HEK293 (cell line): ENCODE data around the gene ZNF787.
A peak's percentile ranks its signal among the peaks of the same experiment; 100 is the strongest.

Experiments
- CTCF ChIA-PET: fragments of 350-600 bp; formaldehyde crosslinking; extraction: SDS; loops from one replicate; lab custom pipeline; 2021; ENCODE audit warnings: antibody characterized with exemption; lab: Yijun Ruan, JAX
- POLR2A ChIA-PET: fragments of 300-600 bp; formaldehyde crosslinking; extraction: SDS; loops from one replicate; lab custom pipeline; 2020; ENCODE audit warnings: antibody characterized with exemption, inconsistent platforms; lab: Yijun Ruan, JAX
- H3K27ac ChIP-seq: fragments of 200-500 bp; sonication (Bioruptor generic); 2 replicates; pipeline ENCODE4 v1.5.1; 2014; ENCODE audit warnings: low read depth, low read length, control low read depth, inconsistent platforms; ENCODE audit errors: extremely low read depth
- H3K36me3 ChIP-seq, 2 experiments: fragments of 200-500 bp in 1 of 2; sonication (Bioruptor generic) in 1 of 2; 1 replicate in 1 of 2; 2 replicates in 1 of 2; pipeline ENCODE4 v1.5.1; 2014 to 2017; ENCODE audit warnings: inconsistent platforms in 2 of 2, low read length in 2 of 2; ENCODE audit not compliant: control insufficient read depth in 2 of 2, insufficient read depth in 1 of 2
- H3K4me1 ChIP-seq: fragments of 200-500 bp; sonication (Bioruptor generic); 2 replicates; pipeline ENCODE4 v1.5.1; 2014; ENCODE audit warnings: mild to moderate bottlenecking, low read length, inconsistent platforms; ENCODE audit not compliant: control insufficient read depth, insufficient read depth
- H3K4me3 ChIP-seq: 2 replicates; pipeline ENCODE4 v1.5.1; 2011; ENCODE audit warnings: low read depth, mild to moderate bottlenecking, control low read depth, low read length, moderate library complexity
- H3K9me3 ChIP-seq: fragments of 200-500 bp; sonication (Bioruptor generic); 2 replicates; pipeline ENCODE4 v1.5.1; 2014; ENCODE audit warnings: low read depth, low read length, inconsistent platforms; ENCODE audit not compliant: control insufficient read depth, insufficient read depth
- CTCF ChIP-seq: fragments of 450-650 bp; formaldehyde crosslinking; IDR thresholded peaks from 2 replicates; pipeline ENCODE4 v1.5.1; 2016; ENCODE audit warnings: missing biosample characterization, missing genetic modification characterization
- KLF16 ChIP-seq: fragments of 450-650 bp; formaldehyde crosslinking; IDR thresholded peaks from 2 replicates; pipeline ENCODE4 v1.5.1; 2017; ENCODE audit warnings: missing biosample characterization, missing genetic modification characterization
- PRDM2 ChIP-seq: fragments of 450-650 bp; formaldehyde crosslinking; IDR thresholded peaks from 2 replicates; pipeline ENCODE4 v1.5.1; 2016; ENCODE audit warnings: missing biosample characterization, missing genetic modification characterization, borderline replicate concordance
- SP2 ChIP-seq: fragments of 450-650 bp; formaldehyde crosslinking; IDR thresholded peaks from 2 replicates; pipeline ENCODE4 v1.5.1; 2016; ENCODE audit warnings: missing biosample characterization, missing genetic modification characterization
- SP7 ChIP-seq: fragments of 450-650 bp; formaldehyde crosslinking; IDR thresholded peaks from 2 replicates; pipeline ENCODE4 v1.5.1; 2016; ENCODE audit warnings: missing biosample characterization, missing genetic modification characterization
- ZFHX2 ChIP-seq: fragments of 450-650 bp; formaldehyde crosslinking; conservative IDR thresholded peaks from 2 replicates; pipeline ENCODE4 v1.5.1; 2016; ENCODE audit warnings: missing biosample characterization, missing genetic modification characterization
- ZFP69B ChIP-seq: fragments of 450-650 bp; formaldehyde crosslinking; IDR thresholded peaks from 2 replicates; pipeline ENCODE4 v1.5.1; 2016; ENCODE audit warnings: missing biosample characterization, missing genetic modification characterization
- ZNF114 ChIP-seq: fragments of 450-650 bp; formaldehyde crosslinking; IDR thresholded peaks from 2 replicates; pipeline ENCODE4 v1.5.0; 2017; ENCODE audit warnings: missing biosample characterization, missing genetic modification characterization
- ZNF2 ChIP-seq: fragments of 450-650 bp; formaldehyde crosslinking; IDR thresholded peaks from 2 replicates; pipeline ENCODE4 v1.5.1; 2016; ENCODE audit warnings: missing biosample characterization, missing genetic modification characterization
- ZNF221 ChIP-seq: fragments of 450-650 bp; formaldehyde crosslinking; IDR thresholded peaks from 2 replicates; pipeline ENCODE4 v1.5.1; 2017; ENCODE audit warnings: missing biosample characterization, missing genetic modification characterization, borderline replicate concordance
- ZNF23 ChIP-seq: fragments of 450-650 bp; formaldehyde crosslinking; IDR thresholded peaks from 2 replicates; pipeline ENCODE4 v1.5.1; 2016; ENCODE audit warnings: missing biosample characterization, missing genetic modification characterization, borderline replicate concordance
- ZNF302 ChIP-seq: fragments of 450-650 bp; formaldehyde crosslinking; IDR thresholded peaks from 2 replicates; pipeline ENCODE4 v1.5.1; 2016; ENCODE audit warnings: missing biosample characterization, missing genetic modification characterization, low read depth
- ZNF366 ChIP-seq: fragments of 450-650 bp; formaldehyde crosslinking; conservative IDR thresholded peaks from 2 replicates; pipeline ENCODE4 v1.5.1; 2016; ENCODE audit warnings: missing biosample characterization, missing genetic modification characterization
- ZNF529 ChIP-seq: fragments of 450-650 bp; formaldehyde crosslinking; IDR thresholded peaks from 2 replicates; pipeline ENCODE4 v1.5.1; 2017; ENCODE audit warnings: missing genetic modification characterization, missing biosample characterization; ENCODE audit not compliant: insufficient replicate concordance
- ZNF629 ChIP-seq: fragments of 450-650 bp; formaldehyde crosslinking; IDR thresholded peaks from 2 replicates; pipeline ENCODE4 v1.5.1; 2017; ENCODE audit warnings: missing biosample characterization, missing genetic modification characterization
- ZNF654 ChIP-seq: fragments of 450-650 bp; formaldehyde crosslinking; IDR thresholded peaks from 2 replicates; pipeline ENCODE4 v1.5.1; 2016; ENCODE audit warnings: low read depth, missing biosample characterization, missing genetic modification characterization
- ZNF837 ChIP-seq: fragments of 450-650 bp; formaldehyde crosslinking; IDR thresholded peaks from 2 replicates; pipeline ENCODE4 v1.5.1; 2016; ENCODE audit warnings: missing biosample characterization, missing genetic modification characterization
- TF ChIP-seq, protein P1 (sequence below): fragments of 450-650 bp; formaldehyde crosslinking; IDR thresholded peaks from 2 replicates; pipeline ENCODE4 v1.5.1; 2016; ENCODE audit warnings: missing biosample characterization, missing genetic modification characterization
- TF ChIP-seq, protein P2 (sequence below): fragments of 450-650 bp; formaldehyde crosslinking; IDR thresholded peaks from 2 replicates; pipeline ENCODE4 v1.5.1; 2017; ENCODE audit warnings: missing biosample characterization, missing genetic modification characterization

Gene ZNF787

DNA sequence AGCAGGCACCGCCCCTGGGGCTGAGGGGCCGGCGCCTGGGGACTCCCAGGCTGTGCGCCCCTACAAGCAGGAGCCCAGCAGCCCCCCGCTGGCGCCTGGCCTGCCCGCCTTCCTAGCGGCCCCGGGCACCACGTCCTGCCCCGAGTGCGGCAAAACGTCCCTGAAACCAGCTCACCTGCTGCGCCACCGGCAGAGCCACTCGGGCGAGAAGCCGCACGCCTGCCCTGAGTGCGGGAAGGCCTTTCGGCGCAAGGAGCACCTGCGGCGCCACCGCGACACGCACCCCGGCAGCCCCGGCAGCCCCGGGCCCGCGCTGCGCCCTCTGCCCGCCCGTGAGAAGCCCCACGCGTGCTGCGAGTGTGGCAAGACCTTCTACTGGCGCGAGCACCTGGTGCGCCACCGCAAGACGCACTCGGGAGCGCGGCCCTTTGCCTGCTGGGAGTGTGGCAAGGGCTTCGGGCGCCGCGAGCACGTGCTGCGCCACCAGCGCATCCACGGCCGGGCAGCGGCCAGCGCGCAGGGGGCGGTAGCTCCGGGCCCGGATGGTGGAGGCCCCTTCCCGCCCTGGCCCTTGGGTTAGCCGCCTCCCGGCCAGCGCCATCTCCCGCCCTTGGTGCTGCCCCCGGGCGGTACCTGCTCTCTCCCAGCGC is 38.7 kb upstream of the ZNF787 start:
- ChIA-PET CTCF (interaction anchor here (1.1 kb wide), 1 partner anchor 78 kb away, joined by 4 read pairs; no protein-coding TSS in a partner anchor), POLR2A (no interaction called here)
- no peaks in the 10 kb centered on the region for H3K9me3 ChIP-seq
- H3K4me1 ChIP-seq: no peaks in the 10 kb centered on the region
- no peak overlapping the region for H3K4me3 ChIP-seq
- no peak overlapping the region for H3K27ac ChIP-seq
- TF ChIP-seq, protein P1, sequence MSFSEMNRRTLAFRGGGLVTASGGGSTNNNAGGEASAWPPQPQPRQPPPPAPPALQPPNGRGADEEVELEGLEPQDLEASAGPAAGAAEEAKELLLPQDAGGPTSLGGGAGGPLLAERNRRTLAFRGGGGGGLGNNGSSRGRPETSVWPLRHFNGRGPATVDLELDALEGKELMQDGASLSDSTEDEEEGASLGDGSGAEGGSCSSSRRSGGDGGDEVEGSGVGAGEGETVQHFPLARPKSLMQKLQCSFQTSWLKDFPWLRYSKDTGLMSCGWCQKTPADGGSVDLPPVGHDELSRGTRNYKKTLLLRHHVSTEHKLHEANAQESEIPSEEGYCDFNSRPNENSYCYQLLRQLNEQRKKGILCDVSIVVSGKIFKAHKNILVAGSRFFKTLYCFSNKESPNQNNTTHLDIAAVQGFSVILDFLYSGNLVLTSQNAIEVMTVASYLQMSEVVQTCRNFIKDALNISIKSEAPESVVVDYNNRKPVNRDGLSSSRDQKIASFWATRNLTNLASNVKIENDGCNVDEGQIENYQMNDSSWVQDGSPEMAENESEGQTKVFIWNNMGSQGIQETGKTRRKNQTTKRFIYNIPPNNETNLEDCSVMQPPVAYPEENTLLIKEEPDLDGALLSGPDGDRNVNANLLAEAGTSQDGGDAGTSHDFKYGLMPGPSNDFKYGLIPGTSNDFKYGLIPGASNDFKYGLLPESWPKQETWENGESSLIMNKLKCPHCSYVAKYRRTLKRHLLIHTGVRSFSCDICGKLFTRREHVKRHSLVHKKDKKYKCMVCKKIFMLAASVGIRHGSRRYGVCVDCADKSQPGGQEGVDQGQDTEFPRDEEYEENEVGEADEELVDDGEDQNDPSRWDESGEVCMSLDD (tag by site-specific recombination): no peak
- TF ChIP-seq CTCF (tag by site-specific recombination) (no peak), ZNF2 (tag by site-specific recombination) (no peak), SP7 (tag by site-specific recombination) (no peak), PRDM2 (no peak), ZNF302 (no peak), ZNF221 (no peak), ZNF529 (tag by site-specific recombination) (no peak), ZNF114 (tag by site-specific recombination) (no peak), ZNF629 (tag by site-specific recombination) (no peak)
- peaks cover 17 to 64% of the 10 kb centered on the region in 2 experiments for H3K36me3 ChIP-seq

DNA sequence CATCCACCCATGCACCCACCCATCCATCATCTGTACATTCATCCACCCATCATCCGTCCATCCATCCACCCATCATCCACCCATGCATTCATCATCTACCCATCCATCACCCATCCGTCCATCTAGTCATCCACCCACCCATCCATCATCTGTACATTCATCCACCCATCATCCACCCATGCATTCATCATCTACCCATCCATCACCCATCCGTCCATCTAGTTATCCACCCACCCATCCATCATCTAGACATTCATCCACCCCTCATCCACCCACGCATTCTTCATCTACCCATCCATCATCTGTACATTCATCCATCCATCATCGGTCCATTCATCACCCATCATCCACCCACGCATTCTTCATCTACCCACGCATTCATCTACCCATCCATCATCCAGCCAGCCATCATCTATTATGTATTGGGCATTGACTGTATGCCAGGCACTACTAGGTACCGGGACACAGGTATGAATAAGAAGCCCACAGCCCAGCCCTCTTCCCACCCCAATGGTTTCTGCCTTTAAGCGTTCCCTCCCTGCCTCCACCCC is 38.0 kb upstream of the ZNF787 start:
- Histone ChIP-seq H3K9me3 (no peaks in the 10 kb centered on the region), H3K4me3 (no peak overlapping the region), H3K36me3 (peaks cover 17 to 70% of the 10 kb centered on the region in 2 experiments), H3K4me1 (no peaks in the 10 kb centered on the region), H3K27ac (no peak overlapping the region)
- POLR2A ChIA-PET: no interaction called here
- CTCF ChIA-PET: no interaction called here
- TF ChIP-seq ZFP69B (tag by site-specific recombination) (no peak), KLF16 (no peak), ZNF837 (tag by site-specific recombination) (no peak), ZNF366 (peak; percentile 95), ZNF23 (tag by site-specific recombination) (no peak), ZFHX2 (tag by site-specific recombination) (peak; percentile 99), SP2 (tag by site-specific recombination) (peak; percentile 21), ZNF654 (tag by site-specific recombination) (no peak)
- TF ChIP-seq, protein P1 (tag by site-specific recombination): no peak
- TF ChIP-seq, protein P2, sequence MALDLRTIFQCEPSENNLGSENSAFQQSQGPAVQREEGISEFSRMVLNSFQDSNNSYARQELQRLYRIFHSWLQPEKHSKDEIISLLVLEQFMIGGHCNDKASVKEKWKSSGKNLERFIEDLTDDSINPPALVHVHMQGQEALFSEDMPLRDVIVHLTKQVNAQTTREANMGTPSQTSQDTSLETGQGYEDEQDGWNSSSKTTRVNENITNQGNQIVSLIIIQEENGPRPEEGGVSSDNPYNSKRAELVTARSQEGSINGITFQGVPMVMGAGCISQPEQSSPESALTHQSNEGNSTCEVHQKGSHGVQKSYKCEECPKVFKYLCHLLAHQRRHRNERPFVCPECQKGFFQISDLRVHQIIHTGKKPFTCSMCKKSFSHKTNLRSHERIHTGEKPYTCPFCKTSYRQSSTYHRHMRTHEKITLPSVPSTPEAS (tag by site-specific recombination): no peak
